Inferior parietal cortex (tissue), 1 donor: ENCODE data around the gene DCAF17.
A peak's percentile ranks its signal among the peaks of the same experiment; 100 is the strongest.
"Not testable (repeated sequence)": the region's sequence is repeated elsewhere in the genome, so short reads cannot be mapped to it uniquely, and the experiment has no call there.

Source experiments
- DNase-seq: peaks from one replicate; pipeline ENCODE4 v3.0.0-alpha.2; 2016; ENCODE audit errors: extremely low spot score

DCAF17 gene

DNA sequence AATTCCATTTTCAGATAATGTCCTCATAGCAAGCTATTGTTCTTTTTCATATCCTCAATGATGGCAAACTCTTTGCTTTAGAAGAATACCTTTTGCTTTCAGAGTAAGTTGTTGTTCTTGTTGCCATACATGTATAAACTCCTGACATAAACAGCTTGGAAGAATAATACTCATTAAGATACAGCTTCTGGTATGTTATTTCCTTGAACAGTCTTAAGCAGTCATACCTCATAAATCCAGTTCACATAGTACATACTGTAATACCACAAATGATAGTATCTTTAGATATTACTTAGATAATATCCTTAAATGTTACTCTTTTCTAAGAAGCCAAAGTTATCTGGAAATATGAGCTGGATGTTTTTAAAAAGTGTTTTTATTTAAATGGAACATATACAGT lies 23.4 kb upstream of the DCAF17 start:
- DNase-seq: no peak

DNA sequence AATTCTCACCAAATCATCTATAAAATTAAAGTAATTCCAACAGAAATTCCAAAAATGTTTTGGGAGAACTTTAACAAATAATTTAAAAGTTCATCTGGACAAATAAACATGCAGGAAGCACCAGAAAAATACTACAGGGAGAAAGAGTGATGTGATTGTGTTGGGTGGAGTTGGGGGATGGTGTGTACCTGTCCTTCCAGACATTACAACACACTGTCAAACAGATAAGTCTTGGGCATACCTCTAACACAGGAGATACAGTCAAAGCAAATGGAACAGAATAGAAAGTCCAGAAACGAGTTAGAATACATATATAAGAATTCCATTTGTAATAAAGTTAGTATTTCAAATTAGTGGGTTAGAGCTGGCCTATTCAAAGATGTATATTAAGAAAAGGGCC lies 22.8 kb upstream of the DCAF17 start:
- DNase-seq: no peak

GRCh38 chr2:171411791-171412483 lies 22.1 kb upstream of the DCAF17 start:
- no peak for DNase-seq

DNA sequence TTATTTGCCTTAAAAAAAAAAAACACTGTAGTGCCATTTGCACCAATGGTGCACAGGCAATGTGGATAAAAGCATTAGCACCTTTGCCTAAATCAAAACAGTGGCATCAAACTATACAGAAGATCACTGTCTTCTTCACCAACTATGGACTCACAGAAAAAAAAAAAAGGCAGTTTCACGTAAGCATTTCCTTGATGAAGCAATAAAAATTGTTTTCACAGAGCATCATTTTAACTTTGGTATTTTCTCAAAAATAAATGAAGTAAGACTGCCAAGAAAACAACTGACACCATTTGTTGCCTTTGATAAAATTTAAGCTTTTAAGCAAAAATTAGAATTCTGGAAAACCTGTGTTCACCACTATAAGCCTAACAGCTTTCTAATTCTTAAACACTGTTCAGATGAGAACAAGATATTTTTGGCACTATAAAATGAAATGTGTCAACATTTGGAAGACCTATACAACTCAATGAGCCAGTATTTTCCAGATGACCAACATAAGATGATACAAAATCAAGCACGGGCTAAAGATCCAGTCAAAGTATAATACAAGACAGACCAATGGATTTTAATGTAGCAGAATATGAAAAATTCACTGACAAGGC lies 21.4 kb upstream of the DCAF17 start:
- peak; percentile 10 for DNase-seq

GRCh38 chr2:171414645-171415044 lies 19.4 kb upstream of the DCAF17 start:
- not testable (repeated sequence) for DNase-seq

GRCh38 chr2:171416009-171416926 lies 17.8 kb upstream of the DCAF17 start:
- peak; percentile 90 for DNase-seq

GRCh38 chr2:171419333-171419732 lies 14.7 kb upstream of the DCAF17 start:
- no peak for DNase-seq

GRCh38 chr2:171420728-171421563 lies 13.1 kb upstream of the DCAF17 start:
- no peak for DNase-seq

GRCh38 chr2:171422710-171423495 lies 11.1 kb upstream of the DCAF17 start:
- not testable (repeated sequence) for DNase-seq

GRCh38 chr2:171430516-171431410 lies 3.3 kb upstream of the DCAF17 start:
- DNase-seq: no peak

GRCh38 chr2:171431677-171432167 lies 2.3 kb upstream of the DCAF17 start:
- no peak for DNase-seq

GRCh38 chr2:171432206-171432968 lies 1.6 kb upstream of the DCAF17 start:
- peak; percentile 10 for DNase-seq

GRCh38 chr2:171432969-171433762 lies 860 bp upstream of the DCAF17 start:
- DNase-seq: peak; percentile 36

GRCh38 chr2:171433763-171434012 lies 338 bp upstream of the DCAF17 start, which contains the start of gene METTL8:
Gene METTL8 (minus strand): TSS chr2:171433990. CDS start chr2:171392185, 41,805 bp downstream.
- no peak for DNase-seq

- DNase-seq: no peak
Observed at GRCh38 chr2:171436307-171436706, 2.3 kb downstream of the DCAF17 start.

- no peak for DNase-seq
Observed at GRCh38 chr2:171441470-171441869, 7.4 kb downstream of the DCAF17 start.

DNA sequence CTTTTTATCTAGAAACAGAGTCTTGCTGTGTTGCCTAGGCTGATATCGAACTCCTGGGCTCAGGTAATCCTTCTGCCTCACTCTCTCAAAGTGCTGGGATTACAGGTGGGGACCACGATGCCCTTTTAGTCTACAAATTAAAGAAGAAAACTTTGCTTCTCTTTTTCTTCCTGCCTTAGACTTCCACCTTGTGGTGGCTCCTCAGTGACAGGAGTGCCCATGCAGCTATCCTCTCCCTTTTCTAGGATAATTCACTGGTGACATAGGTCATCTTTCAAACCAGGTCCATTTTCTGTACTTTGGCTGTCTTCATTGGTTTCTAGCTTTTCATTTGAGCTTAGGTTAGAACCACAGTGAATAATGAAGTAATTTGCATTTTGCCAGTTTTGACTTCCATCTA lies 13.6 kb downstream of the DCAF17 start:
- DNase-seq: no peak

DNA sequence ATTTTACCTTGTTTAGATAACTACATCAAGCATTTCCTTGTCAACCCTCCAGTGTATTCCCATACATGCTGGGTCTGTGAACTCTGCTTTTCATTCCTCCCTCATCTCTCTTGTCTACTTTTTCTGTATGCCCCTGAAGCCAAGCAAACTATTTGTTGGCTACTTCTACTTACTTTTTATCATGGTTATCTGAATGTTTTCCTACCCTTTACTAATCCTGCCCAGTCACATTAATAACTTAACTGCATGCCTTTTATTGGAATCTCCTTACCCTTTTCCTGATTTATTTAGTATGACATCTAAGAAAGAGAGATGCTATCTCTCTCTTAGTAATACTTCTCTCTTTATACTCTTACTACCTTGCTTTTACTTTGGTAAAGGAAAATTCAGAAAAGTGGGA lies 17.0 kb downstream of the DCAF17 start:
- no peak for DNase-seq
